Left lobe of liver (tissue), 2 donors: Measurements from ENCODE around the gene SDC4. TPM values are rescaled to one million over a fixed set of nuclear protein-coding genes. Genes with fewer than 3 reads are reported as not detected.

Experiments used
- ATAC-seq: fragments of 200-7000 bp; cut with Tn5 transposase; one replicate; pipeline ENCODE4 v1.9.1; 2020; ENCODE audit warnings: mild to moderate bottlenecking, moderate library complexity
- DNase-seq: peaks from one replicate; pipeline ENCODE4 v3.0.0-alpha.2; 2020; ENCODE audit warnings: low spot score
- total RNA-seq: library from RNA; stranded (reverse); gene quantifications from one replicate; pipeline ENCODE4 v1.2.1, GENCODE V29; 2021
- donor health status: DM: no; HTN: no; CAD: no; lungs with moderate emphysema.
- donor health status: DM: no; HTN: yes; CAD: no.

The SDC4 gene
- total RNA-seq, 1 donor from 2014 or later: 89.3 TPM

DNA sequence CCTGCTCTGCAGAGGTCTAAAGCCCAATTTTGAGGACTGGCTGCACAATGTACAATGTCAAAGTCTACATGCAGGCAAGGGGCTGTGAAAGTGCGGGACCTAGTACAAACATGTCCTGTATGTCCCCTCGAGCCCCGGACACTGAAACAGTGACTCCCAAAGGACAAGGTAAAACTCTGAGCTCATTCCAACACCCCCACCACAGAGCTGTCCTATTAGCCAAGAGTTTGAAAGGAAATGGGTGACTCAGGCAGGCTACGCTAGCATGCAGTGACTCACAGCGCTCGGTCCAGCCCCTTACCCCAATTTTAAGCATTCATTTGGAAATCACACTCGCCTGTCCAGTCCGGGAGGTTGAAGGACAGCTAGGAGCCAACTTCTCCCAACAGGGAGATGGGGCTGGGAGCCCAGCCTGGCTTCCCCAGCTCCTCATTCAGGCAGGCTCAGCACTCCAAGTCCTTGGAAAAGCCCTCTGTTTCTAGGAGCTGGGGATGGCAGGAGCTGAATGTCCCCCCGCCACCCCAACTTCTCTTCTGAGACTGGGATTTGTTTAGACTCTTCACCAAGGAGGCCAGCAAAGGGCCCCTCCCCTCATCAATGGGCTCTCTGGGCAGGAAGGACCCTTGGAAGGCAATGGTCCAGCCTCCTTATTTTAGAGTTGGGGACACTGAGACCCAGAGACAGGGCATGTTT lies 3.9 kb downstream of the SDC4 start:
- DNase-seq (no peak), ATAC-seq (peak; percentile 1)

DNA sequence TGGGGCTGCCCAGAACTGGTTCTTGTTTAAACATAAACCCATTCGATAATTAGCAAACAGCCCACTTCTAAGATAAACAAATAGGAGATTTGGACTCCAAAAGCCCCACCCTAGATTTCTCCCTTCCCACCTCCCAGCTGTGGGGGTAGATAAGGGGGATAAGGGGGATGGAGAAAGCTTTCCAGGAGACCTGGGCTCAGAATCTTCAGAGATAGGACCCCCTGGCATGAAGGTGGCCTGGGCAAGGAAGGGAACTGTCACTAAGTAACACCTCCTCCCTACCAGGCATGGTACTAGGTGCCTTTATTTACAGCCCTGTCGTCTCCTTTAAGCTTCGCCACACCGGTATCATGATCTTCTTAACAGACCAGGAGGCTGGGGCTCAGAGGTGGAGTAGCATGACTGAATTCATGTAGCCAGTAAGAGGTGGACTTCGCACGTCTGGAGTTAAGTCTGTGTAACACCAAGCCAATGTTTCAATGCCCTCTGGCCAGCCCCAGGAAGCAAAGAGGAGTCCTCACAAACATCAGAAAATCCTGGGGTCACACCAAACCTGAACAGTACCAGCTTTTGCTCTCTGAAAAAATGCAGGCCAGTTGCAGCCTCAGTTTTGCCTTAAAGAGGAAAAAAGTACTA lies 4.6 kb downstream of the SDC4 start:
- ATAC-seq: peak; percentile 22
- peak; percentile 73 for DNase-seq

DNA sequence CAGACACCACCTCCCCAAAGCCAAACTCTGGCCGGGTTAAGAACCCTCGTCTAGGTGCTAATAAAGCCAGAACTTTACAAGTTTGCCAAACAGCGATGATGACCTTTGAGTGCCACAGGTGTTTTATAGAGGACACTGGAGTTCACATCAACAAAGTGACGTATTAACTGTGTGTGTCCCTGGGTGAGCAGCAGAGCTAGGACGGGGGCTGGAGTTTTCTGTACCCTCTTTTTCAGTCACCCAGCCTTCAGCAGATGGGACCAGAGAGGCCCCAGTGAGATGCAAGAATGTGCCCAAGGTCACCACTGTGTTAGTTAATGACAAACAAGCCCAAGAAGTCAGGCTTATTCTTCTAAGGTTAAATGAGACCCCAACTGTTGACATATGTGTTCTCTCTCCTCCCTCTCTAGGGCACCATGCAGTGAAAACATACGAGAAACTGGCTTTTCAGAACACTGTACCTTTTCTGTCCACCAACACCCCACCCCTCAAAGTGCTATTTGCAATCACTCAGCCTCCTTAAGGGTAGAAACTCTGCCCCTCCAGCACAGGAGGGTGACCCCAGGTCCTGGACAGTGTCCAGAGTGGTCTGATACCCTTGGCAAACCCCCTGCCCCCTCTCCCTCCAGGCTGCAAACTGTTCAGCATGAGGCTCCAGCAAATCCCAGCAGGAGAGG lies 5.2 kb downstream of the SDC4 start:
- DNase-seq: no peak
- ATAC-seq: peak; percentile 29

DNA sequence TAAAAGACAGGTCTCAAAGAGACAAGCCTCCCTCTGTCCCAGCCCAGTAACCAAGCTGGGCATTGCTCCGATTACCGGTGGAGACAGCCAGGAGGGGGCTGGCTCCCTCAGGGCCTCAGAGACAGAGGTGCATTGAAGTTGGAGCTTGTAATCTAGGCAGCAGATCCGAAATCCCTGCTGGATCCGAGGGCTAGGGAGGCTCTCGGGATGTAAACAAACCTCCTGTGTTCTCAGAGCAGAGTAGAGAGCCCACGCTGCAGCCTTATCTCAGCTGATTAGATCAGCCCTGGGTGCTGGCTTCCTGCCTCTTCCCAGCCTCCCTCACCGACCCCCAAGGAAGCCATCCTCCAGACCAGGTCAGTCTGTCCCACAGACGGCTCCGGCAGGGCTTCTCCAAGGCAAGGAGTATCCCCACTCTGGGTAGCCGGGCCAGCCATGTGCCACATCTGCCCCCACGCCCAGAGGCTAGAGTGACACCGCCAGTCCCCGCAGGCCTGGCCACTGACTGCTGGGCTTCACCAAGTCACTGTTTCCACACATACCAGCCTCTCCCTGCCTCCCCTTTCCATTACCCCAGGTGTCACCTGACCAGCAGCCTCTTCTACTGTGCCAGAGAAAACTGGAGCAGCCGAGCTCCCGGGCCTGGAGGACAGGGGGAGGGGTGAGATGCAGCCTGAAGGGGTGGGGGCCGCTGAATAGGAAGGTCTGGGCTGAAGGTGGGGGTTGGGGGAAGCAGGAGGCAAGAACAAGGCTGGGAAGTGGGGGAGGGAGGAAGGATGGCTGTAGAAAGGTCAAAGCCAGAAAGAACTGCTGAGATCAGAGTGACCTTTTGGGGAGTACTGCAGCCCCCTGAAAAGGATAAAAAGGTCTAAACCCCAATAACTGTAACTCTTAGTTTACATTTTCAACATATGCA lies 6.0 kb downstream of the SDC4 start:
- peak; percentile 39 for ATAC-seq
- peak; percentile 91 for DNase-seq

DNA sequence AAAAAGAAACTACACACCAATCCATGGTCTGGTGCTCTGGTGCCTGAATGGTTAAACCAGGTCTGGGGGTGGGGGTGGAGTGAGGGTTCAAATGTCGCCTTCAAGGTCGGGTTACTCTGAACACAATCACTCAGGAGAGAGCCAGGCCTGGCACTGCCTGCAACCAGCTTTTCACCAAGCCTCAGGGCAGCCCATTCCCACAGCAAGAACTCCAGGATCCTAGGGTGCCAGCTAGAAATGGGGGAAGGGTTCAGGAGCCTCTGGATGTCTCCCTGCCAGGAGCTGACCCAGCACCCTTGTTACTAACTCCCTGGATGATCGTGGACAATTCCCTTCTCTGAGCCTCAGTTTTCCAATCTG lies 6.7 kb downstream of the SDC4 start:
- ATAC-seq (peak; percentile 3), DNase-seq (peak; percentile 72)

DNA sequence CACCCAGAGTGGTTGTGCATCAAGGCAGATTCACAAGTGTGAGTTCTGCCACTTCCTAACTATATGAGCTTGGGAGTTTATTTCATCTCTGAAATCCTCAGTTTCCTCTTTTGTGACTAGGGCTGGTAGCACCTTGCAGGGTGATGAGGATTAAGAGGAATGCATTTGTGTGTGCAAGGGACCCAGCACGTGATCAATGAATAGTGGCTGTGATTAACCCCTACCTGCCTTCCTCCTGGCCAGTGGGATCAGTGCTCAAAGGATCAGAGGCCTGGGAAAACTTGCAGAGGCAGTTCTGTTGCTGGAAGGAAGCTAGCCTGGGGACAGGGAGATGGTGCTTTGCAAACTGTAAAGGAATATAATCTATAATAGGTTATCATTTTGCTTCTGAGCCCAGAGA lies 7.3 kb downstream of the SDC4 start:
- ATAC-seq: no peak
- no peak for DNase-seq

DNA sequence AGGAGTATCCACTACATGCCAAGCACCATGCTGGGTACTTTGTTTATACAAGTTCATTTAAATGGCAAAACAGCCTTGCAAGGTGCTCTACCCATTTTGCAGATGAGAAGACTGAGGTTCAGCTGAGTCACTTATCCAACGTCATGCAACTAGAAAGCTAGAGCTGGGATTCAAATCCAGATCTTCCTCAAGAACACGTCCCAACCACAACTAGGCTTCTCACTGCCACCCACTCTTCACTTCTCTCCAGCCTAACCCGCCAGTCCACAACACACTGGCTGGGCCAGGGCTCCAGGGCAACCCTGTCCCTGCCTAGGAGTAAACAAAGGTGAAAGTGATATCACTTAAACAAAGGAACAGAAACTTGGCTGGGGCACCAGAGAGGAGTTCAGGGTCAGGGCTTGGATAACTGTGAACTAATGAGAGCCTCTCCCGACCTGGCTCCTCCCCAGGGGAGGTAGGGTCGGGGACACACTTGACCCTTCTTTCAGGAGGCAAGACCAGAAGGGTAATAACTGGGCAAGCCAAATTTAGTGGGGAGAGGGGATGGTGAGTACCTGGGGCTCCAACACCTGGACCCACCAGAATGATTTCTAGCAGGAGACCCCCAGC lies 7.9 kb downstream of the SDC4 start:
- ATAC-seq (peak; percentile 42), DNase-seq (peak; percentile 90)

DNA sequence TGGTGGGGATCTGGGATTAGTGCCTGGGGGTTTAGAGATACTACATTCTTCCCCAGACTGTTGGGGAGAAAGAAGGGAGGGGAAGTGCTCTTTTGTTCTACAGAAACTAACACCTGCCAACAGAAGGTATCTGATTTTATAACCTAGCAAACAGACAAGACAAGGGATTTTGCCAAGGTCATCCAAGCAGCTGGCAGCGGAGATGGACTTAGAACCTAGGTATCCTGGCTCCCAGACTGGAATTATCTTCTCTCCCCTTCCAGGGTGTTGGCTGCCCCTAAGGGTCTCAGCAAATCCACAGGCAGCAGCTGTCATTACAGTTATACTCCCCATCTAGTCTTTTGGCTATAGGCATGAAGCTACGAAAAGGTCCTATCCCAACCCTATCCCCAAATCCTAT lies 8.4 kb downstream of the SDC4 start:
- ATAC-seq: no peak
- DNase-seq: no peak

DNA sequence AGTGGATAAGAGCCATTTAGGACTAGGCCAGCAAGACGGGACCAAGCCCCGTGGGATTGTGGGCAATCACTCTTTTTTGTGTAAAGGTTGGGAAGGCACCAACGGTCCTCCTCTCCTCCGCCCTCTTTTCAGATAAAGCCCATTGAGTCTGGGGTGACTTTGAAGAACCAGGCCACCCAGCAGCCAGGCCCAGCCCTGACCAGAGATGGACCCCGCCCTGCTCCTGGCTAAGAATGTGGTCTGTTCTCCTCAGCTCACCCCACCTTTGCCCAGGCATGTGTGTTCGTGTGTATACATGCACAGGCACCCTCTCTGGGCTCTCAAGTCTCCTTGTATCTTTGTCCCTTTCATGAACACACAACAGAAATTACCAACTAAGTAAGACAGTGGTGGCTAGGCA lies 9.1 kb downstream of the SDC4 start:
- DNase-seq (no peak), ATAC-seq (no peak)

DNA sequence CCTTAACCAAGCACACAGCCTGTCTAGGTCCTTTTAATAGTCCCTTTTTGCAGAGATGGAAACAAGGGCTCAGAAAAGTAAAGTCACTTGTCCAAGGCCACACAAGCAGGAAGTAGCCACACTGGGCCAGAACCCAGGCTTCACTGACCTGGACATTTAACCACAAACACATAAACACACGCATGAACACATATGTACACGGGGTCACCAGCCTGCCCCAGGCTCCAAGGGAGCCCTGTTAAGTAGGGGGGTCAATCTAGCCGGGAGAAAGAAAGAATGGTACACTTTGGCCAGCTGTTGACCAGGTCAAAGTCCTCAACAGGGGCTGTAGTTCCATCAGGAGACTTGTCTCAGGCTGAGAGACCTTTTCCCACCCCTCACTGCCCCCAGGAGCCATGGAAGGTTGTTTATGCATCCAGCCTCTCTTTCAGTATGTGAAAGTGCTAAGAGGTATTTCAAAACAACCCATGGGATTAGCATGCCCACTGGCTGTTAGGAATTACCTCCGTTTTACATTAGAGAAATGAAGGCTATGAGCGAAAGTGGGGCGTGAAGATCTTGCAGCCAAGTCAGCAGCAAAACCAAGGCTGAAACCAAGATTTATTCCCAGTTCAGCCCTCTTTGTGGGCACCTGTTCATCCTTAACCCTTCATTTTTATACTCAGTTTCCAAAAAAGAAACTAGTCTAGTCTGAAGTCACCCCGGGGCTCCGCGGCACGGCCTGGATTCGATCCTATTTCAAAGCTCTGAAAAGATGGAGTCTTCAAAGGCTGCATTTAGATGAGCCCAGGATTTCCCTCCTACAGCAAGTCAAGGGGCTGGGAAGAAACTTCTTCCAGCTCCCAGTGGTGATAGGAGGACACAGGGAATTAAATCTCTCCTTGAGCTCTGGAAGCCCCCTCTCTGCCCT lies 9.8 kb downstream of the SDC4 start:
- no peak for DNase-seq

DNA sequence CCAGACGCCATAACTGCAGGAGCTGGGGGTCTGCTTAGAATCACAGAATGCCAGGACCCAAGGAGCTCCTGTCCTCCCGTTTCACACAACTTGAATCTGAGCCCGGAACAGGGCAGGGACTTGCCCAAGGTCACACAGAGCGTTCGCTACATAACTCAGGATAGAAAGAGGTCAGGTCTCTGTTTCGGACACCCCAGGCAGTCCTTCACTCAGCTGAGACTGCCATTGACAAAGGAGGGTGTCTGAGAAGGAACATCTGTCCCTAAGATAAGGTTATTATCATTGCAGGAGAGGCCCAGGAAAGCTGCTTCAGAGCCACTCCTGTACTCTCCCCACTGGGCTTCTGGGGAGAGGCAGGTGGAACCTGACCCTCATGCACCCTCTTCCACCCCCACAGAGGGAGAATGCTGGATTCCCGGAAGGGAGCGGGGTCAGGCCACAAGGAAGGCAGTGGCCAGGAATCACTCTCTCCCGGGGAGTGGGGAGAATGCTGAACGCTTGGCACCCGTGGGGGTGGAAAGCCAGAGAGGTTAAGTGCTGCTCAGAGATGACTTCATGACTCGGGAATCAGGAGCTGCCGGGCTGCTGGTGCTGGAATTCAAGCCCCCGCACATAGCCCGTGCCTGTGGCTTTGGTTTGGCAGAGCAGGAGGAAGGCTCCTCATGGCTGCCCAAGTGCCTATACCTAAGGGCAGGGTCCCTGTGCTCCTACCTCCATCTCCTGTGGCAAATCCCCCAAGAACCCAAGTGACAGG lies 10.7 kb downstream of the SDC4 start:
- no peak for DNase-seq
- peak; percentile 24 for ATAC-seq

More for the DNA sequence above, 9.8 kb downstream of the SDC4 start:
- no peak for ATAC-seq

DNA sequence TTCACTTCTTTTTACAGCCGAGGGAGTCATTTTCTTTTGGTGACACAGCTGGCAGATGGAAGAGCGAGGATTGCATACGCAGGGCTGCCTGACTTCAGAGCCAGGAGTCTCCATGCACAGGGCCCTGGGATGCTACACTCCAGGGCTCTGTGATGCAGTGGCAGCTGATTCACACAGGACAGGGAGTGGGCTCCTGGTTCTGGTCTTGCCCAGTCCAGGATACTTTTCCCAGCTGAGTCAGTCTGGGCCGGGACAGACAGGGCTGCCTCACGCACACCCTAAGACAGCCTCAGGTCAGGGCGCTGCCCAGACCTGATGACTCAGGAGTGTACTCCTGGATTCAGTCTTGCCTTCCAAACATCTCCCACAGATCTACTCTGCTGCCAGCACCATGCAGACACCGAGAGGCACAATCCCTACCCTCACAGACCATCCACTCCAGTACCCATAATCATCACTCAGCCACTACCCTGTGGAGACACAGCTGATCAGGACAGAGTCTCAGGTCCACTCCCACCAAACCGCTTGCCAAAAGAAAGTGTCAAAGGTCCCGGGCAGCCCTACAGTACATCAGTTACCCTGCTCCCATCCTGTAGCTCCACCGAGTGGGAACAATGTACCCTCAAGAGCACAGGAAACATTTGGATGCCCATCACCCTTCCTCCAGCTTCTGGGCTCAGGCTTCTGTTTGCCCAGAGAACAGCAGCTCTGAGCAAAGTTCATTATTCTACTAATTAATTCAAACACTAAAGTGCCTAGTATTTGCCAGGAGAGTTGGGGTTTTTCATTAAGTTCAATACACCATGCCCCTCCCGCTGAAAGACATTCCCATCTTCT lies 11.5 kb downstream of the SDC4 start:
- ATAC-seq (peak; percentile 58), DNase-seq (peak; percentile 82)

DNA sequence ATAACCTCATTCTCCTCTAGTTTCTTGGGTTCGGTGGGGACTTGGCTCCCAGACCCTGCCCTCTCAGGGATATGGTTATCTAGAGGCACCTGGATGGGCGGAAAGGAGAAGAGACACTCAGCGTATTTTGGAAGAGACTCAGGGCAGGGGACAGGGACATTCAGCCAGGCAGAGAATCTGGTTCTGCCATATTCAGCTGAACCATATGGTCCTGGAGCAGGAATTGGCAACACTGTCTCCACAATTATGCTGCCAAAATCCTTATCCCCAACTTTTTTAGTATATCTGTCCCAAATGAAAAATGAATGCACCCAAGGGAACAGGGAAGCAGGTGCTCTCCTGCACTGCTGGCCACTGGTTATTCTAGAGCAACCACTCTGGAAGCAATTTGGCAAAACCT lies 17.7 kb downstream of the SDC4 start:
- ATAC-seq: peak; percentile 7
- DNase-seq: no peak

DNA sequence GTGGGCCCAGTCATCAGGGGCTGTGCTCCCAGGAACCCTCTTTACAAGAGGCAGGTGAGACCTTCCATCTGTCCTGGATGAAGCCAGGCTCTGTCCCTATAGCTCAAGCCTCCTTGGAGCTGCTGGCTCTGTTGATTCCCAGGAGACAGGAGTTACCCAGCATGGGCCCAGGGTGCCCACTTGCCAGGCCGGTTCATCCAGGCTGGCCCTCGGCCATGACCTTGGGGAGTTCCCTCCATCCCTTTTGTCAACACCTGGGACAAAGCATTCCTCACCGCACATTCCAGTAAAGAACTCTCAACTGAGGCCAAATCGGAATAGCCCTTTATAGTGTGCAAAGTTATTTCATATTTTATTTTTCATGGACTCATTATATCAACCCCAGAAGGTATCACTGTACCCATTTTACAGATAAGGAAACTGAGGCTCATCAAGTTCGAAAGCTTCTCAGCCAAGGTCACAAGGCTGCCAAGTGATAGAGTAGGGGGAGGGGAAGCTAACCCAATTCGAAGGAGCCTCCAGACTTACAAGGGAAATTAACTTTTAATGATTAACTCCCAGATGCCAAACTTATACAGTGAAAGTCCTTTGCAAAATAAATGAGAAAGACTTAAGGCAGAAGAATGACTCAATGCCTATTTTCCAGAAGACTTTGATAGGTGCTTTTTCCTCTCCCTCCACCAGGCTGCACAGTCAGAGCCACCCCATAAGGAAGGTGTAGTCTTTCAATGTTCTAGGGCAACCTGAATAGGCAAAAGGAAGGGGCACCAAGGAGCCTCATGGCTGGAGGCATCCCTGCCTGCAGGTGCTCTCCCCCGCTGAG lies 18.5 kb downstream of the SDC4 start:
- no peak for DNase-seq
- ATAC-seq: peak; percentile 31

DNA sequence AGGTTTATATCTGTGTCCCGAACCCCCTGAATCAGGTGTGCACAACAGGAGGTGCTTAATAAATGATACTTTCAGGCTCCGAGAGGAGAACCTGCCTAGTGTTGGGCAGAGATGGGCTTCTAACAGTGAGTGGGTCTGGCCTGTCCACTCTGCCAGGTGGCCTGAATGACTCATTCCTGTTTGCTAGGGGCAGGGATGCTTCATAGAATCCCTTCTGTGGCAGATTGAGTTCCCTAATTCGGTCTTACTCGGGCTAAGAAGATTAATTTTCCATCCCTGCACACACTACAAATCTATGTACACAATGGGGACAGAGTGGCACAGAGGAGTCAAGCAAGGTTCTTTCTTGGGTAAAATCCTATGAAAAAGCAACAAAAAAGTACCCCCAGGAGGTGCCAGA lies 19.8 kb downstream of the SDC4 start:
- no peak for ATAC-seq

DNA sequence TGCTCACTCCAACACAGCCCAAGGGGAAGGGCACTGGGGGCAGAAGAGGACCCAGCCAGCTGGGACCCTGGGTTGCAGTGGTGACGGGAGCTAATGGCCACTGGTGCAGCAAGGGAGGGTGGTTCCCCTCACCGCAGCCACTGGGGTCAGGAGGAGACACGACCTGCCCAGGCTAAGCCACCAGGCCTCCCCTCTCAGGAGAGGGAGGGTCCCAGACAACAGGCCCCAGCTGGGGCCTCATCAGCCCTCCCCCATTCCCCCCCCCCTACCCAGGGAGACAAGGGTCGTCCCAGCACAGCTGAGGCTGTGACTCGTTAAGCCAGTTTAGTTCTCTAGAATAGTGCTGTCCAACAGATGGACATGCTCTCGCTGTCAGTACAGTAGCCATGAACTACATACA lies 22.9 kb downstream of the SDC4 start:
- no peak for ATAC-seq

More for the DNA sequence above, 19.8 kb downstream of the SDC4 start:
- no peak for DNase-seq

DNA sequence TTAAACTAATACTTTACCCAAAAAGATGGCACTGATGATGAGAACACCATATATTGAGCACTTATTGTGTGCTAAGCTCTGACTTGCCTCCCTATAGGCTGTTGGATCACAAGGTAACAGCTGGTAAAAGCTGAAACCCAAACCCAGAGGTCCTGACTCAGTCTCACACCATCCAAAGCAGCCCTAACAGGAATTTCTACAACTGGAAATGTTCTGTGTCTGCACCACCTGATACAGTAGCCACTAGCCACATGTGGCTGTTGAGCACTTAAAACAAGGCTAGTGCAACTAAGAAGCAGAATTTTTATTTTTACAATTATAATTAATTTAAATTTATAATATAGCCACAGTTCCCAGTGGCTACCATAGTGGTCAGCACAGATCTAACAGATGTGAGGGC lies 24.5 kb downstream of the SDC4 start:
- DNase-seq (no peak), ATAC-seq (peak; percentile 5)

More for the DNA sequence above, 22.9 kb downstream of the SDC4 start:
- DNase-seq: no peak
